ENCODE results near the gene CDH23.

DNA sequence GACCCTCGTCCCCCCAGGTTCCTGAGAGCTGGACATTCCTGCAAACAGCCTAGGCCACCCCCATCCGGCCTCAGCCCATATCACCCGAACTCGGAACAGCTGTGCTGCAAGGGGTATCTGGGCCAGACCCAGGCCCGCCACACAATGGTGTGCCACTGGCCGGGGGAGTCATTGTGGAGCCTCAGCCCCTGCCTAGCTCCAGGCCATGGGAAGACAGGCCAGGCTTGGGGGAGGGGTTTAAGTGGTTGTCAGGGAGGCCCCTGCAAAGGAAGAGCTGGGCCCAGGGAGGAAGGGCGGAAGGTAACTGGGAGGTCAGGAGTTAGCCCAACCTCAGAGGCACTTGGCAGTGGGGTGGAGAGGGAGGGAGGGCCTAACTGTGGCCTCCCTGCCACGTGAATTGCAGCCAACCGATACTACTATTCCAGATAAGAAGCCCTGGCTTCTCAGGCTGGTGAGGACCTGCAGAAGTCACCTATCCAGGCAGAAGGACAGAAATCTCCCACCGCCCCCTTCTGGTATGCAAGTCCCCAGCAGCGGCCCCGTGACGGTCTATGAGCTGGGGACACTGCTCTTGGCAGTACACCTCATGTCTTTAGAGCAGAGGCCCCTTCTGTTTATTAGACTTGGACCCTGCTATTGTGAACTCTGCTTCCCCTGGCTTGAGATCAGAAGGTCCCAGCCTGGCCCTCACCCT is 349.8 kb downstream of the CDH23 start:
- TF ChIP-seq, protein P1, sequence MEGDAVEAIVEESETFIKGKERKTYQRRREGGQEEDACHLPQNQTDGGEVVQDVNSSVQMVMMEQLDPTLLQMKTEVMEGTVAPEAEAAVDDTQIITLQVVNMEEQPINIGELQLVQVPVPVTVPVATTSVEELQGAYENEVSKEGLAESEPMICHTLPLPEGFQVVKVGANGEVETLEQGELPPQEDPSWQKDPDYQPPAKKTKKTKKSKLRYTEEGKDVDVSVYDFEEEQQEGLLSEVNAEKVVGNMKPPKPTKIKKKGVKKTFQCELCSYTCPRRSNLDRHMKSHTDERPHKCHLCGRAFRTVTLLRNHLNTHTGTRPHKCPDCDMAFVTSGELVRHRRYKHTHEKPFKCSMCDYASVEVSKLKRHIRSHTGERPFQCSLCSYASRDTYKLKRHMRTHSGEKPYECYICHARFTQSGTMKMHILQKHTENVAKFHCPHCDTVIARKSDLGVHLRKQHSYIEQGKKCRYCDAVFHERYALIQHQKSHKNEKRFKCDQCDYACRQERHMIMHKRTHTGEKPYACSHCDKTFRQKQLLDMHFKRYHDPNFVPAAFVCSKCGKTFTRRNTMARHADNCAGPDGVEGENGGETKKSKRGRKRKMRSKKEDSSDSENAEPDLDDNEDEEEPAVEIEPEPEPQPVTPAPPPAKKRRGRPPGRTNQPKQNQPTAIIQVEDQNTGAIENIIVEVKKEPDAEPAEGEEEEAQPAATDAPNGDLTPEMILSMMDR (IDR thresholded peaks at IDR 0.05), result no peak
- no peak for TF ChIP-seq ZFX (IDR thresholded peaks at IDR 0.05; ENCODE audit: borderline replicate concordance)

Measured in 22Rv1 (cell line).